Fibroblast of the aortic adventitia (primary cell): ENCODE measurements around the gene SLX4IP. TPM values are rescaled to one million over a fixed set of nuclear protein-coding genes. Genes with fewer than 3 reads are reported as not detected.

Experiments
- DNase-seq: peaks from one replicate; pipeline ENCODE4 v3.0.0-alpha.2; 2010; ENCODE audit warnings: low read depth
- H3K4me3 ChIP-seq: 2 replicates; pipeline ENCODE4 v1.5.1; 2011; ENCODE audit warnings: low read depth, mild to moderate bottlenecking, control low read depth, low read length, moderate library complexity
- CTCF ChIP-seq: IDR thresholded peaks from 2 replicates; pipeline ENCODE4 v1.5.1; 2011; ENCODE audit warnings: mild to moderate bottlenecking, low read length, control low read depth, inconsistent platforms; ENCODE audit not compliant: insufficient read depth
- total RNA-seq: library from RNA; depleted of rRNA; stranded (reverse); fragments of >200 nt; gene quantifications from 2 replicates; pipeline ENCODE4 v1.2.3, GENCODE V29; 2012; ENCODE audit warnings: low replicate concordance

SLX4IP gene
- total RNA-seq, 1 donor: 7.0 TPM

- no peak for TF ChIP-seq CTCF
- no peak for DNase-seq
- H3K4me3 ChIP-seq: no peak overlapping the region
Observed at GRCh38 chr20:10573951-10574339, 138.8 kb downstream of the SLX4IP start.

DNA sequence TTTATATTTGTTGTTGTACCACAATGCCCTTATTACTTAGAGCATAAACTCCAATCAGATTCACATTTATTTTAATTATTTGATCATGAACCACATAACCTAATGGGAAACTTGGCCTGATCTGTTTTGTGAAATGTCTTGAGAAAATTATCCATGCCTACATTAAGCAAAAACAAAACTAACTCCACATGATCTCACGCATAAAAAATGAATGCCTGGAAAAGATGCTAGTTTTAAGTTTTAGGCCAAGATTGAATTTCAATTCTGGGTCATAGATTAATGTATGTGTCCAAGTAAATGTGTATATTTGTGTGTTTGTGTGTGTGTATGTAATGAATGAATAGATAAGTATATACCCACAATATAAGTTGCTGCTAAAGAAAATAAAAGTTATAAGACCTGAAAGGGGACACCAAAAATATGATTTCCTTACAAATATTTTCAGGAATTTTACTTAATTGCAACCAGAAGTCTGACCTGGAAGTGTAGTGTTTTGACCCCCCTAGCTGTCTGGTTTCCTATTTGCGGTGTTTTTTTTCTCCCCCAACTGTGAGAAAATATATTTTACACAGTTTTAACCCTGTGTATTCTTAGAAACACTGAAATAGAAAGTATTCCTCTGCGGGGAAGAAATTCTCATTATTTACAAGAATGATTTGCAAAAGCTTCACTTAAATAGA, 141.4 kb downstream of the SLX4IP start:
- no peak for TF ChIP-seq CTCF
- peak; percentile 47 for DNase-seq

DNA sequence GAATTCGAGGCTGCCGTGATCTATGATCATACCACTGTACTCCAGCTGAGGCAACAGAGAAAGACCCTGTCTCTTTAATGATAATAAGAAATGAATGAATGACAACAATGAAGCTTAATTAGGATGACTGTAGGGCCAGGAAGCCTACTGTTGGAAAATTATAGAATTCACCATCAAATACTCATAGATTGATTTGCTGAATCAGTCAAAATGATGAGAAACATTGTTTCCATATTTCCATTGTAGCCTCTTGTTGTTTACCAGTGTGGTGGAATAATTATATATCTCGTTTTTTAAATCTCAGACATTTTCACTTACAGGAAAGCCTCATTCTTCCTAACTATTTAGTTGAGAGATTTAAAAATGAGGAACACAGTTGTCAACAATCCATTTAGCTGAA, 142.5 kb downstream of the SLX4IP start:
- no peak overlapping the region for H3K4me3 ChIP-seq
- TF ChIP-seq CTCF: no peak
- no peak for DNase-seq

More for the DNA sequence above, 141.4 kb downstream of the SLX4IP start:
- H3K4me3 ChIP-seq: no peak overlapping the region

- peak; percentile 72 for DNase-seq
- no peak for TF ChIP-seq CTCF
- H3K4me3 ChIP-seq: no peak overlapping the region
Observed at GRCh38 chr20:10578607-10579006, 143.5 kb downstream of the SLX4IP start.

DNA sequence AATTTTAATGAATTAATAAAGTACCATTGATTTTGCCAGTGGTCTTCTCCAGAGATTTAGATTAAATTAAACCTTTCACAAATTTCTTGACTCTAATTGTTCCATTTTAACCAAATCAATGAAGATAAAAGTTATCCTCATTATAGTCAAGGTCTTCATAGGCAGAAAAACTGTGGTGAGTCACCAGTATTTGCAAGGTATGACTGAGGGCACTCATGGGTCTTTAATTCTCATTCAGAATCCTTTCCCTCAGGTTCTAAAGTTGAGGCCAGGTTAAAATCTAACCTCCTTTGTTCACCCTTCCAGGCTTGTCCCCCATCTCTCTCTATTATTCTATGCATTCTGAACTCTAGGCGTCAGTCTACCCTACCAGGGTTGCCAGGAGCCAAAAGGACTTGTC, 144.8 kb downstream of the SLX4IP start:
- no peak for DNase-seq
- TF ChIP-seq CTCF: no peak
- H3K4me3 ChIP-seq: no peak overlapping the region

DNA sequence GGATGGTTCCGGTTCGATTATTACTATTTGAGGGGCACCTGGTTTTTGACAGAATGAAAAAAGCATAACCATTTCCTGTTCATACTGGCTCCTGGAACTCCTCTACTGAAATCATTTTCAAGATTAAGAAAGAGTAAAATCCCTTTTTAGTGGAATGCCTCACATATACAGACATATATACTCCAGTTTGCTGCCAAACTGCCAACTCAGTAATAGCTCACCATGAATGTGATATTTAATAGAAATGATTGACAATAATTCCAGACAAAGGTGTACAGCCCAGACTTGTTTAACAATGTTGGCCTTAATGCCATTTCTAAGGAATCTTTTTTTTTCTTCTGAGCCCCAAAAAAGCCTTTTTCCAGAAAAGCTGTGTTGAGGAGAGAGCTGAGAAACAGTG, 145.6 kb downstream of the SLX4IP start:
- DNase-seq: no peak
- H3K4me3 ChIP-seq: no peak overlapping the region
- no peak for TF ChIP-seq CTCF

- TF ChIP-seq CTCF: no peak
- no peak overlapping the region for H3K4me3 ChIP-seq
- DNase-seq: no peak
Observed at GRCh38 chr20:10581823-10582222, 146.7 kb downstream of the SLX4IP start.
